Stimulated activated CD4-positive, alpha-beta T cell treated with anti-CD3 and anti-CD28 coated beads, Interleukin-4, amount 100 ng/mL, for 1 hour (primary cell): ENCODE results near the gene FBXL17.

Experiments
- DNase-seq: peaks from one replicate; pipeline ENCODE4 v3.0.0-alpha.2; 2020

The FBXL17 gene

DNA sequence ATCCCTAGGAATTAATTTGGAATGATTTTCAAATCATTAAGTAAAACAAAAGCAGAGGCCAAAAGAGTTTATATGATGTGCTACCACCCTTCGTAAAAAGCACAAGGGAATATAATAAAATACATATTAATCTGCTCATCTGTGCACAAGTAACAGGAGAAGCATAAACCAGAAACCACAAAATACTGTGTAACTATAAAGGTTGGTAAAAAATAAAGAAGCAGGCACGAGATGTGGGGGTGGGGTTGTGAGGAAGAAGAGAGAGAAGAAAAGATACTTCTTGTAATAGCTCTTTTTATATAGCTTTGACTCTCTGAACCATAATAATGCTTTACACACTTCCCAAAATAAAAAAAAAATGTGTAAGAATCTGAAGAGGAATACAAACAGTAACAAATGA lies 496.3 kb downstream of the FBXL17 start:
- no peak for DNase-seq

DNA sequence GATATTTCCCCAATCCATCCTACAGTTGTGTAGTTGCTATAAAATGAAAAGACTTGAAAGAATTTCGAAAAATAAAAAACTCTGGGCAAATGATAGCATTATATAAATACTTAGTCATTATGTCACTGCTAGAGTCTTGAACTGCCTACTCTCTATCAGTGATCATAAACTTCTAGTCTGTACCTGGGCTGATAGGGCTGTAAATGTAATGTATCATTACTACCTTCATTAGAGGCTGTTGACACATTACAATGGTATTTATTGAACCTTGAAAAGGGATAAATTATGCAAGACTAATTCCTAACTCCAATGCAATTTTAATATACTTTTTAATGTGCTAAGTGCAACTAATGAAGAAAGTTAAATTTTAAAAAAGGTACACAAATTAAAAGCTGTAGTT lies 497.0 kb downstream of the FBXL17 start:
- no peak for DNase-seq

DNA sequence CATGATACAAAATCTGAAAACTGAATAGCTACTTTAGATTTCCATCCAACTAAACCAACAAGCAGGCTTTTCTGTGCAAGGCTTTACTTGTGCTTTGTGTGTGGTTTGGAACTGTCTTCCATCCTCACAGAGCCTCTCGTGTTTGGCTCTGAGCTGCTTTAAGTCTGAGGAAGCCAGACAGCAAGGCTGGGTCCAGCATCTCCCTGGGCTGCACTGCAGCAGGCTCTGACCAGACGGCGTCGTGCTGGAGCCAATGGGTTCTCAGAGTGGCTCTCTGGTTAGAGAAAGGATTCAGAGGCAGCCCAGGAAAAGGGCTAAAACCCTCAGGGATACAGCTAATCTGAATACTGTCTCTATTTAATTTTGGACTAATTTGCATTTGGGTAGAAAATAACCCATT lies 503.2 kb downstream of the FBXL17 start:
- DNase-seq, result no peak

DNA sequence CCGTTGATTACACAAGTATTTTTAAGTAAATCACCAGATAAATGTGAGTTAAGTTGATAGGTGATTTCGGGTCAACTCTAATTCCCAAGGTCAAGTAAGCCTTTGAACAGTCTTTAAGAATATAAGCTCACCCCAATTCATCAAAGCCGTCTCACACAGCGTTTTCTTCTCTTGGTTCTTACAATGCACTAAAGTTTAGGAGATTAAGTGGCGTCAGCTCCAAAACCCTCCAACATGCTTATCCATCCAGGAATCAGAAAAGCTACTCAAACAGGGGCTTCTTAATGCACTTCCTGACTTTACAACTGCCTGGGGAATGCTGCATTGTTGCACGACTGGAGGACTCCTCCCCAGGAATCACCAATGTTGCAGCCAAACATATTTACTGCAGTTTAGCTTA lies 505.0 kb downstream of the FBXL17 start:
- DNase-seq, result no peak

DNA sequence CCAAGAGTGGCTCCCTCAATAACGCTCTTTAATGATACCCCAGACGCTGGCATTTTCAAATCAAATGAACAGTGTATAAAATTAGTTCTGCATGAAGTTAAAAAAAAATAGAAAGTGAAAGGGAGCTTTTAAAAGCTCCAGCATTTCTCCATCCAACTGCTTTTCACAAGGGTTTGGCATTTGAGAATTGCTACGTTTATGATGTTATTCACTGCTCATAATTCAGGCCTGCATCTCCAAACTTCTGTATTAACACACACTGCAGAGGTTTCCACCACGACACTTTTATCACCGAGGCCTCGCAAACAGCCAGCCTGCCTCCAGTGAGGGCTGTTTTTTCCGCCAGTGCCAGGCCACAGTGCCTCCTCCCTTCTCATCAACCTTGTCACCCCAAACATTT lies 505.6 kb downstream of the FBXL17 start:
- DNase-seq, result no peak

DNA sequence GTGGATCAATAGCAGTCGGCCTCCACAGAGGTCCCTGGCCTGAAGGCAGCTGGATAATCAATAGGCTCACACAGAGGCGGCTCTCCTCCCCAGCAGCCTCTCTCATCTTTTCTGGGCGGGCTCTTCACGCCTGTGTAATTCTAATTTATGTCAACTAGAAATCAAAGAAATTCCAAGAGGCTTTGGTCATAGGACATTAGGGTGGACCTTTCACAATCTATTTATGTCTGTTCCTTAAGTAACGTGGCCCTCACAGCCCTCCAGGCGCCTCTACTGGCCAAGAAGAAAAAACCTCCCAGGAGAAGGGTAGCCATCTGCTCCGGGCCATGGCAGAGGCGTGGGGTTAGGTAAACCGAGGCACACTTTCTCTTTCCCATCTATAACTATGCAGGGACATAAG lies 506.1 kb downstream of the FBXL17 start:
- no peak for DNase-seq

DNA sequence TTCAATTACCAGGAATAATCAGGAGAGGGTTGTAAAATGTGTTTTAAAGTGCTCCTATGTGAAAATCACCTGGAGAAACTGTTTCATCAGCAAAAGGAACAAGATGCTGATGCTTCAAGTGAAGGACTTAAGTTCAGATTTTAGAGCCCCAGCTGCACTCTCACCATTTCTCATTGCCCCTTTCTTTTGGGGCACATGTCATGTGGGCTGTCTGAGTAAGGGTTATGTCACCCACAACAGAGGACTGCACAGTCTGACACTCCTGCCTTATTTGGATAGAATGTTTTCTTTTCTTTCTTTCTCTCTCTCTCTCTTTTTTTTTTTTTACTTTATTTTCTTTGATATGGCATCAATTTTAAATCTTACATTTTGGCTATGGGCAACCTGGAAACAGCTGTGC lies 507.1 kb downstream of the FBXL17 start:
- DNase-seq, result no peak

DNA sequence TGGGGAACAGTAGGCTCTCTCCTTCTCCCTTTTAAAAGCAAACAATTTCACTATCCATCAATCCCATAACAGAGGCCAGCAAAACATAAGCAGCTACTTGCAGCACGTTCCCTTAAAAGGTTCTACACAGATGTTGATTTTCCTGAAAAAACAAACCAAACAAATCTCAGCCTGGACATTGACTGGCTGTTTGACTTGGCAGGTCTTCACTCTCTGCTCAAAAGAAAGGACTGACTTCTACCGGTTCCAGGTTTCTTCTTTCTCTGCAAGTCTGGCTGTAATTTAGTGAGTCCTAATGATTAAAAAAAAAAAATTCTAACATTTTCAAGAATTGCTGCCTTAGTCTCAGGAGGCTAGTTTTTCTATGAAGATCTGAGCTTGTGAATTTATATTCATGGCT lies 508.0 kb downstream of the FBXL17 start:
- DNase-seq, result no peak

DNA sequence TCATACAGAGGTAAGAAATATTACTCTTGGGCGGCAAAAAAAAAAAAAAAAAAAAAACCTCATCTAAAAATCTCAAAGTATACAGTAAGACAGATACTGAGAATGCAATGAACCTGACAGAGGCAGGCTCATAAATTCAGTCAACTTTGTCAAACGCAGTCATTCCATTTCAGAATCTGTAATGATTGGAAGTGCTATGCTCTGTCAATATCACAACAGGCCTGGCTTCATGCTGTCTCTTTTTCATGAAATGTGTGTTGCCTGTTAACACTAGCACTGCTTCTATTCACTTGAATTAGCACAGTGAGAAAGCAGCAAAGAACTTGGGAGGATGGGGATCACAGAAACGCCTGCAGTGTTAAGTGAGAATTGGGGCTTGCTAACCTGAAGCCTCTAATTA lies 510.9 kb downstream of the FBXL17 start:
- DNase-seq, result no peak

DNA sequence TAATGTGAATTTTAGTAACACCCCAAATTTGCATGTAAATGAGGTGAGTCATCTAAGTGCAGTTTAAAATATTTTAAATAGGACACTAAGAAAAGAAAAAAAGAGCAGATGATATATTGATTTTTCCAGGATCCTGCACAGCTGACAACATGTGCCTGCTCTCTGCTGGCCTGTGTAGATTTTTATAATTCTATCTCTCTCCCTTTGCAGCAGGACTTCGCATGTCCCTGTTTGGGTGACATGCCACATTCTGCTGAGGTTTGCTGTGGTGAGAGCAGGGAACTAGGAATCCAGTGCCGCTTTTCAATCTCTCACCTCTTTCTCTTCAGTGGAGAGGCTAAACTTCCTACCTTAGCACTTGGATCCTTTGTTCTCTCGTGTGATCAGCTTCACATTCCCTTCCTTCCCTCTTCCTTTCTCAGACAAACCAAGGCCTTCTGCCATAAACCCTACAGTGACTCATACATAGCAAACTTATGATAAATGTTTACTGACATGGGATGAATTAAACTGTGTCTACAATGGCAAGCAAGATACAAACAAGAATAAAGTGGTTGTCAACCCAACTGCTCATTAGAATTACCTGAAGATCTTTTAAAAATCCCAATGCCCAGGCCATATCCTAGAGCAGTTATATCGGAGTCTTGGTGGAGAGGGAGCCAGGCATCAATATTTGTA lies 512.3 kb downstream of the FBXL17 start:
- no peak for DNase-seq

DNA sequence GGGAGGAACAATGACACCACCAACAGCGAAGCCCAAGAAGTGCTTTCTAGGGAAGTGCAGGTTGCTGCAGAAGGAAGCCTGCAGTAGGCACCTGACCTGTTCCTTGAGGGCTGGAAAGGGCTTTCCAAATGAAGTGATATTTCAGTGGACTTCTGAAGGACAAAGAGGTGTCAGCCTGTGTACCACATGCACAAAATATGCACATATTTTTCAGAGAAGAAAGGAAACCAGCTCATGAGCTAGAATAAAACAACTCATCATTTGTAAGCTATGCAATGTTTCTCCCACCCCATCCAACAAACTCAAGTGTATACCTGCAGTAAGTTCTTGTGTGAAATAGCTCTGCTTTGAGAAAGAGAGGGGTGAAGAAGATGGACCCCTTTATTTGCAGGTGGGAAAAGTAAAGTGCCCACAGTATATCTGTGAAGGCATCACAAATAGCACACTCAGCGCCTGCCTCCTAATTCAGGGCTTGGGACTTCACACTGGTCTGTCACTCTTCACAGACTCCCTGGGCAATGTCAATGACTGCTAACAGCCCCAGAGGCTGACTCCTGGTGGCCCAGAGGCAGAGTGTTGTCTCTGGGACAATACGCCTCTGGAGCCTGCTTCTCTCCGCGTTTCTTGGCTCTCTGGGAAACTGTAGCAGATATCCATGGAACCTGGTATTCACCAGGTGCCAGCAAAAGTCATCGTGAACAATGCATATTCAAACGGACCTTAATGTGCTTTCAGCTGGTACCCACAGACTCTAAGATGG lies 513.1 kb downstream of the FBXL17 start:
- DNase-seq, result no peak

DNA sequence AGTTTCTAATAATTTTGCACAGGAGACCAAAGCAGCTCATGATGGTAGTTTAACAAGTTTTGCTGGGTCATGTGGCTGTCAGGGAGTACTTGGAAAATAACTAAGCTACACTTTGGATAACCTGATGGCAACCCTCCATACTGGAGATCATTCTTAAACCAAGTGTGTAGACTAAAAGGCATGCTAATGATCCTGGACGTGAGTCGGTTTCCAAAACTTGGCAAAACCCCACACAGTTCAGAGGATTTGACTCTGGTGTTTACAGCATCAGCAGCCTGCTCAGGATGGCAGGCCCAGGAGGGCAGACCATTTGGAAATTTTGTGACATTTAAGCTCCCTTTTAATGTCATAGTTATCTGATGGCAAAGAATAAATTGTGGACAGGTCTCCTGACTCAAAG lies 514.6 kb downstream of the FBXL17 start:
- DNase-seq, result no peak

DNA sequence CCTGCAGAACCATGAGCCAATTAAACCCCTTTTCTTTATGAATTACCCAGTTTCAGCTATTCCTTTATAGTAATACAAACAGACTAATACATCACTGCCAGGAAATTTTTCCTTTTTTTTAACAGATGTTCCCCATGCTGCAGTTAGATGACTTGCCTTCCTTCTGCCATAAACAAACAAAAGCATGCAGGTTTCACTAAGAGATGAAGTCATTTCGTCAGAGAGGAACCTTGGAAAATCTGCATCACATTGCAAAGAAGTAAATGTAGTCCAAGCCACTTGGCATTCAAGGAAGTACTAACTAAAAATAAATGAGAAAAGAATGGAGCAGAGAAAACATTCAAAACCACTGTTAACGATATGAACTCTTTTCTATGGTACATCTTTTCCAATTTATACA lies 517.1 kb downstream of the FBXL17 start:
- DNase-seq, result no peak

DNA sequence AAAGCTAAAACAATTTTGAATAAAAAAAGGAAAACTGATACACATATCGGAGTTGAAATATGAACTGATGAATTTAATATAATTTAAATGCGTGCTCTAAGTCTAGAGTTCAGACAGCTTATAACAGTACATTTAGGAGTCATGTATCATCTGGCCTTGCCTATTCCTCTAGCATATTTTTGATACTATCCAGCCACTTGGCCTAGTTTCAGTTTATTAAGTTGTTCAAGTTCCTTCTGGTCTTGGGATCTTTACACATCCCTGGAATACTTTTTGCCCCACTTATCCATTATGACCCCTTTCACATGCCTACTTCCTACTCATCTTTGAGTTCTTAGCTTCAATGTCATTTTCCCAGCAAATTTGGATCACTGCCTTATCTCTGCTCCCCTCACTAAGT lies 518.8 kb downstream of the FBXL17 start:
- DNase-seq, result no peak

DNA sequence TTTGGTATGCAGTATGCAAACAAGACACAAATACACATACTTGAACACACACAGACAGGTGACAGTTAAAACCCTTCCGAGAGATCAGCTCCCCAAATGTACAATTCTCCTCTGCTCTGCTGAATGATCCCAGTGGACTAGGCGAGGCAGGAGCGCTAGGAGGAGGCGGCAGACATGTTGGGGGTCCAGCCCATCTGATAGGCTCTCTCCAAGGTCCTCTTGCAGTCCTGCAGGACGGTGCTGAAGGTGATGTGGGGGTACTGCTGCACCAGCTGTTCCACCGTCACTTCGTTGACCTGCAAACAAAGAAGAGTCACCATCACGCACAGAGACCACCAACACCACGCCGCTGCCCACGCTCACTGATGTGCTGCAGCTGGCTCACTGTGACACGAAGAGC lies 520.3 kb downstream of the FBXL17 start:
- no peak for DNase-seq

DNA sequence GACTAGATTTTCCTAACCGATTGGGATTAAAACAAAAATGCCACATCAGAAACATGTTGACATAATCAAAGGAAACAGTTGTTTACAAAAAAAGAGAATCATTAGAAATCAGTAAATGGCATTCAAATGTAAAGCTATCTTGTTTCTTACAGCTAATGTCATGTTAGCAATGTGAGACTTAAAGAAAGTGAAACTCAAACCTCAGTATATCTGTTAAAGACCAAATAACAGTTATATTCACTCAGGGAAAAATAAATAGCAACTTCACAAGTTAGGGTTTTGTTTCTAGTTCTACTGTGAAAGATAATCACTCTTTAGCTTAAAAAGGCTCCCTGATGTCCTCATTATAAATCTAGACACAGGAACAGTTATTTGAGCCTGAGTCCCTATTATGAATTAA lies 521.9 kb downstream of the FBXL17 start:
- no peak for DNase-seq

DNA sequence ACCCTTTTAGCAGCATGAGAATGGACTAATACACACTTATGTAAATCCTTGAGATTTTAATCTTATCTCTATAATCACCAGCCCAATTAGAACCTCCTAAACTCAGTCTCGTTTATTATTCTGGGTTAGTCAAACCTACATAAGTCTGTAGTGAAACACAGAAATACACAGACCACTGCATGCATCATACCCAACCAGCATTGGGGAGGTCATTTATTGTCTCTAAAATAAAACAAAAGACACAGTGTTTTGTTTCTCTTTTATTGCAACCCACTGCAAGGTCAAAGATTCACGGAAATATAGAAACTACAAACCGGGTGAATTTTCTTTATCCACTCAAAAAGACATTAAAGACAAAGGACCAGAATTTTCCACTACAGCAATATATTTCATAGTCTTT lies 523.1 kb downstream of the FBXL17 start:
- DNase-seq, result no peak

DNA sequence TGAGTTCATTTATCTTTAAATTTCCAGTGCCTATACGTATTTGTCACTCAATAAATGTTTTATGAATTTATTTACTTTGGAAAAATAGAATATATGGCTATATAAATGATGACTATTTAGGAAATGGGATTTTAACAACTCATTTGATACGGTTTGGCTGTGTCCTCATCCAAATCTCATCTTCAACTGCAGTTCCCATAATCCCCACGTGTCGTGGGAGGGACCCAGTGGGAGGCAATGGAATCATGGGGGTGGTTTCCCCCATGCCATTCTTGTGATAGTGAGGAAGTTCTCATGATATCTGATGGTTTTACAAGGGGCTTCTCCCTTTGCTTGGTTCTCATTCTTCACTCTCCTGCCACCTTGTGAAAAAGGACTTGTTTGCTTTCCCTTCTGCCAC lies 523.6 kb downstream of the FBXL17 start:
- no peak for DNase-seq

DNA sequence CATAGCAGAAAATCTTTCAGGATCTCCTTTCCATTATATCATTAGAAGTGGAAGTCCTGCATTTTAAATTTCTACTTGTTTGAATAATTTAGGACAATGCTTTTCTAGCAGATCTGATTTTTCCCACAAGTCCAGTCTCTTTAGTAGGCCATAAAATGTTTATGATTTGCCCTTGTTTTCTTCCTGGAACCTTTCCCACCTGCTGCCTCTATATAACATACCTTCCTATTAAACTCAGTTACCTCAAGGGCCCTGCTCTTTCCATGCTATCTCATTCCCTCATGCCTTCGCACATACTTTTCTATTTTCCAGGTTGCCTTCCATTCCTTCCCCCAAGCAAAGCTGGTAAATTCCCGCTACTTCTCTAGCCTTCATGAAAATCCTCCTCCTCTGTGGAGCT lies 524.1 kb downstream of the FBXL17 start:
- no peak for DNase-seq

DNA sequence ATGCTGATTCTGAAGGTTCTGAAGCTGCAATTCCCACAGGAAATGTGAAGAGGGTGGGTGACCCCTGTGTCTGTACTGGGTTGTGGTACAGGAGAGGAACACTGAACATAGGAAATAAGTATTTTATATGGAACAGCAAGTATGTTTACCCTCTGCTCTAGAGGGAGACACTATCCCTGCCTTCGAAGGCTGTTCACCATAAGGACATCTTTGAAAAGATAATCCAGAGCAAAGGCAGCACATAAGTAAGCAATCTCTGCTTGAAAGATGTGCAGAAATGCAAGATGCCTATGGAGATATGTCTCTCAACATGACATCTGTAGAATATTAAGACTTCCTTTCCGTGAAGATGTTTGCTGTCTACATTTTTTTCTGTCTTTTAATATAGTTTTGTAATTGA lies 526.7 kb downstream of the FBXL17 start:
- no peak for DNase-seq

DNA sequence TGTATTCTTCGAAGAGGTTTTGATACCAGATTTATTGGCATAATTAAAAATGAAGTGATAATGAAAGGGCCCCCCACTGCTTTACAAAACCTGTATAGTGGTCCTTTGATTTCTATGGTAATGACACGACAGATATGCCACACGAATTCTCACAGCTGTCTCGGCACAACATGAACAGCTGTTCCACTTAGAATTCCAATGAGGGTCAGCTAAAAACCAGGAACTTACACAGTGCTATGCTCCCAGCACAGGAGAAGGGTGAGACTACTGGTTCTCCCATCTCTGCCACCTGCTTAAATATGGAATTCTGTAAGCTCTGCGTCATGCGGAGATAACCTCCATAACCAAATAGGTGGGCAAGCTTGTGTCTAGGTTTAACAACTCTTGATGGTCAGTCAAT lies 528.2 kb downstream of the FBXL17 start:
- DNase-seq, result no peak

DNA sequence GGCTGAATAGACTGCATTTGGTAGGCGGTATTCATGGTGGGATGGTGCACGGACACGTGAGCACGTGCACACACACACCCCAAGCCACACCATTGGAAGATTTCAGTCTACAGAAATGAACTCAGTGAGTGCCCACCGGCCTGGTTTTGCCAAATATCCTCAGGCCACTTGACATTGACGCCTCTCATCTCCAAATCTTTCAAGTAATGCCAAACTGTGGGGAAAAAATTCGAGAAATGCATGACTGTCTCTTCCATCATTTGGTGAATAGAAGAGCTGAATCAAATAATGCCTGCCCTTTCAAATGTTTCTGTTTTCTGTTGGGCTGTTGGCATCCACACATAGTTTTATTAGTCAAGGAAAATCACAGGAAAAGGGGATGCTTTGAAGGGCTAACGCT lies 528.9 kb downstream of the FBXL17 start:
- no peak for DNase-seq

DNA sequence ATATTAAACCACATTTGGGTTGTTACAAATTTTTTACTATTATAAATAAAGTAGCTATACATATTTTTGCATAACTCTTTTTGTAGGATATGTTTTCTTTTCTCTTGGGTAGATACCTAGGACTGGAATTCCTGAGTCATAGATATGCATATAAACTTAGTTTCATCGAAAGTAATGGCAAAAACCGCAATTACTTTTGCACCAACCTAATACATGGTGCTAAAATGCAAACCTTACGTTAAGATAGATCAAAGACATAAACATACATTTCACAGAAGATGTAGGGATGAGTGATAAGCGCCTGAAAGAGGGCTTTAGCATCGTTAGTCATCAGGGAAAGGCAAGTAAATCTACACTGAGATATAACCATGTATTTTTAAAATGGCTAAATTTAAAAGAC lies 532.8 kb downstream of the FBXL17 start:
- no peak for DNase-seq

DNA sequence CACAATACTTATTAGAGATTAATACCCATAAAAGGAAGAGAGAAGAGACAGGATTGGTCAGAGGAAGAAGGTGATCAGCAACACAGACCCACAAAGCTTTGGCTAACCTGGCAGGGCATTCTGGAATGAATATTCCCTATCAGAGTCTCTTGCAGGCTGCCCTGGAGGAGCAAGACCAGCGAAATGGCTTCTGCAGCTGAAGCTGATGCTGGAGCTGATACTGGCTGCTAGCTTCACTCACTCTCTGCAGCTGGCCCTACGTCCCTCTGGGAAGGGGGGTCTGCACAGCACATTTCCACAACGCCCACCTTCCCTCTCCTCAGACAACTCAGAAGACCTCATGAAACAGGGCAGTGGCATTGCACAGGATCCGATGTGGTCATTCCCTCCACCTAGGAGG lies 541.3 kb downstream of the FBXL17 start:
- DNase-seq, result no peak

DNA sequence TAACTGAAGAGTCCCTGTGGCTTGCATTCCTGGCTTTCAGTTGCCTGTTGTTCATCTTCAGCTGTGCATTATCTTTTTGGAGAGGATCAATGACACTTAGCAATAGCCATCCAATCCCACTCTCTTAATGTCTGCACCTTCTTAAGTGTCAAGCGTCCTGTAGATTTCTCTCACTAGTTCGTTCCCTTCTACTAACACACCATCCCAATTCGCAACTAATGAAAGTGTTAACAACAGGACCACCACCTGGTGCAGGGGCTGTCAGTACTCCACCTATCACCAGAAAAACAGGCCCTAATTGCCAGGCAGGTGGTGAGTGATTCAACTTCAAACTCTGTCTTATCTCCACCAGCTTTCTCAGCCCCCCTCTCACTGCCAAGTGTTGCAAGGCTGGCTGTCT lies 541.7 kb downstream of the FBXL17 start:
- no peak for DNase-seq
